Erythroblast (primary cell): ENCODE data around the gene HOPX.

Experiments
- GATA1 ChIP-seq: IDR thresholded peaks from 2 replicates; pipeline ENCODE4 v1.6.1; 2011; ENCODE audit warnings: low read depth, mild to moderate bottlenecking, control low read depth, low read length, moderate library complexity
- POLR2A ChIP-seq: IDR thresholded peaks from 2 replicates; pipeline ENCODE4 v1.6.1; 2011; ENCODE audit warnings: mild to moderate bottlenecking, low read length

- TF ChIP-seq POLR2A (no peak), GATA1 (no peak)
These were observed 24.9 kb upstream of the HOPX start for GRCh38 chr4:56705966-56706365.
